ENCODE results near the gene TREM1.

GRCh38 chr6:41275489-41275888 lies 11.0 kb downstream of the TREM1 start:
- TF ChIP-seq CTCF (IDR thresholded peaks at IDR 0.05): no peak
- no peak for TF ChIP-seq POLR2A (IDR thresholded peaks at IDR 0.05)
